HEK293 (cell line): Measurements from ENCODE around the gene PHKG2.

Experiments used
- CTCF ChIA-PET: fragments of 350-600 bp; formaldehyde crosslinking; extraction: SDS; loops from one replicate; lab custom pipeline; 2021; ENCODE audit warnings: antibody characterized with exemption; lab: Yijun Ruan, JAX
- POLR2A ChIA-PET: fragments of 300-600 bp; formaldehyde crosslinking; extraction: SDS; loops from one replicate; lab custom pipeline; 2020; ENCODE audit warnings: antibody characterized with exemption, inconsistent platforms; lab: Yijun Ruan, JAX
- H3K27ac ChIP-seq: fragments of 200-500 bp; sonication (Bioruptor generic); 2 replicates; pipeline ENCODE4 v1.5.1; 2014; ENCODE audit warnings: low read depth, low read length, control low read depth, inconsistent platforms; ENCODE audit errors: extremely low read depth
- H3K36me3 ChIP-seq, 2 experiments: fragments of 200-500 bp in 1 of 2; sonication (Bioruptor generic) in 1 of 2; 1 replicate in 1 of 2; 2 replicates in 1 of 2; pipeline ENCODE4 v1.5.1; 2014 to 2017; ENCODE audit warnings: inconsistent platforms in 2 of 2, low read length in 2 of 2; ENCODE audit not compliant: control insufficient read depth in 2 of 2, insufficient read depth in 1 of 2
- H3K4me1 ChIP-seq: fragments of 200-500 bp; sonication (Bioruptor generic); 2 replicates; pipeline ENCODE4 v1.5.1; 2014; ENCODE audit warnings: mild to moderate bottlenecking, low read length, inconsistent platforms; ENCODE audit not compliant: control insufficient read depth, insufficient read depth
- H3K4me3 ChIP-seq: 2 replicates; pipeline ENCODE4 v1.5.1; 2011; ENCODE audit warnings: low read depth, mild to moderate bottlenecking, control low read depth, low read length, moderate library complexity
- H3K9me3 ChIP-seq: fragments of 200-500 bp; sonication (Bioruptor generic); 2 replicates; pipeline ENCODE4 v1.5.1; 2014; ENCODE audit warnings: low read depth, low read length, inconsistent platforms; ENCODE audit not compliant: control insufficient read depth, insufficient read depth
- KLF7 ChIP-seq: fragments of 450-650 bp; formaldehyde crosslinking; IDR thresholded peaks from 2 replicates; pipeline ENCODE4 v1.5.1; 2016; ENCODE audit warnings: missing biosample characterization, missing genetic modification characterization, borderline replicate concordance
- KLF8 ChIP-seq: fragments of 450-650 bp; formaldehyde crosslinking; IDR thresholded peaks from 2 replicates; pipeline ENCODE4 v1.5.1; 2016; ENCODE audit warnings: missing biosample characterization, missing genetic modification characterization
- PRDM1 ChIP-seq: fragments of 450-650 bp; formaldehyde crosslinking; IDR thresholded peaks from 2 replicates; pipeline ENCODE4; 2016; ENCODE audit warnings: missing biosample characterization, missing genetic modification characterization
- PRDM4 ChIP-seq: fragments of 450-650 bp; formaldehyde crosslinking; IDR thresholded peaks from 2 replicates; pipeline ENCODE4 v1.5.1; 2017; ENCODE audit warnings: missing biosample characterization, missing genetic modification characterization
- SP7 ChIP-seq: fragments of 450-650 bp; formaldehyde crosslinking; IDR thresholded peaks from 2 replicates; pipeline ENCODE4 v1.5.1; 2016; ENCODE audit warnings: missing biosample characterization, missing genetic modification characterization
- YY2 ChIP-seq: fragments of 450-650 bp; formaldehyde crosslinking; IDR thresholded peaks from 2 replicates; pipeline ENCODE4 v1.5.1; 2016; ENCODE audit warnings: missing biosample characterization, missing genetic modification characterization
- ZBTB17 ChIP-seq: fragments of 450-650 bp; formaldehyde crosslinking; IDR thresholded peaks from 2 replicates; pipeline ENCODE4 v1.5.1; 2016; ENCODE audit warnings: missing biosample characterization, missing genetic modification characterization
- ZBTB44 ChIP-seq: fragments of 450-650 bp; IDR thresholded peaks from 2 replicates; pipeline ENCODE4 v1.5.1; 2018; ENCODE audit warnings: missing biosample characterization, mild to moderate bottlenecking, missing genetic modification characterization
- ZFHX2 ChIP-seq: fragments of 450-650 bp; formaldehyde crosslinking; conservative IDR thresholded peaks from 2 replicates; pipeline ENCODE4 v1.5.1; 2016; ENCODE audit warnings: missing biosample characterization, missing genetic modification characterization
- ZIC2 ChIP-seq: fragments of 450-650 bp; formaldehyde crosslinking; IDR thresholded peaks from 2 replicates; pipeline ENCODE4 v1.5.1; 2016; ENCODE audit warnings: missing biosample characterization, missing genetic modification characterization
- ZNF10 ChIP-seq: fragments of 450-650 bp; formaldehyde crosslinking; IDR thresholded peaks from 2 replicates; pipeline ENCODE4 v1.5.1; 2017; ENCODE audit warnings: missing biosample characterization, missing genetic modification characterization
- ZNF121 ChIP-seq: fragments of 450-650 bp; formaldehyde crosslinking; IDR thresholded peaks from 2 replicates; pipeline ENCODE4 v1.5.1; 2016; ENCODE audit warnings: missing biosample characterization, missing genetic modification characterization
- ZNF140 ChIP-seq: fragments of 450-650 bp; formaldehyde crosslinking; IDR thresholded peaks from 2 replicates; pipeline ENCODE4 v1.5.1; 2016; ENCODE audit warnings: missing biosample characterization, missing genetic modification characterization
- ZNF26 ChIP-seq: fragments of 450-650 bp; formaldehyde crosslinking; IDR thresholded peaks from 2 replicates; pipeline ENCODE4 v1.5.1; 2016; ENCODE audit warnings: missing biosample characterization, missing genetic modification characterization
- ZNF341 ChIP-seq: fragments of 450-650 bp; formaldehyde crosslinking; IDR thresholded peaks from 2 replicates; pipeline ENCODE4; 2016; ENCODE audit warnings: low read depth, missing biosample characterization, missing genetic modification characterization
- ZNF366 ChIP-seq: fragments of 450-650 bp; formaldehyde crosslinking; conservative IDR thresholded peaks from 2 replicates; pipeline ENCODE4 v1.5.1; 2016; ENCODE audit warnings: missing biosample characterization, missing genetic modification characterization
- ZNF426 ChIP-seq: fragments of 450-650 bp; formaldehyde crosslinking; IDR thresholded peaks from 2 replicates; pipeline ENCODE4 v1.5.1; 2017; ENCODE audit warnings: missing biosample characterization, missing genetic modification characterization, mild to moderate bottlenecking, inconsistent platforms, moderate library complexity
- ZNF549 ChIP-seq: fragments of 450-650 bp; IDR thresholded peaks from 2 replicates; pipeline ENCODE4 v1.5.1; 2018; ENCODE audit warnings: missing biosample characterization, missing genetic modification characterization, mild to moderate bottlenecking, inconsistent platforms, moderate library complexity
- ZNF623 ChIP-seq: fragments of 450-650 bp; formaldehyde crosslinking; IDR thresholded peaks from 2 replicates; pipeline ENCODE4 v1.5.1; 2016; ENCODE audit warnings: missing biosample characterization, missing genetic modification characterization
- ZNF629 ChIP-seq: fragments of 450-650 bp; formaldehyde crosslinking; IDR thresholded peaks from 2 replicates; pipeline ENCODE4 v1.5.1; 2017; ENCODE audit warnings: missing biosample characterization, missing genetic modification characterization
- ZNF660 ChIP-seq: fragments of 450-650 bp; IDR thresholded peaks from 2 replicates; pipeline ENCODE4 v1.5.1; 2018; ENCODE audit warnings: missing biosample characterization, mild to moderate bottlenecking, missing genetic modification characterization
- ZNF677 ChIP-seq: fragments of 450-650 bp; IDR thresholded peaks from 2 replicates; pipeline ENCODE4 v1.5.0; 2018; ENCODE audit warnings: missing biosample characterization, mild to moderate bottlenecking, missing genetic modification characterization, moderate library complexity
- ZNF692 ChIP-seq: fragments of 450-650 bp; formaldehyde crosslinking; IDR thresholded peaks from 2 replicates; pipeline ENCODE4 v1.5.1; 2016; ENCODE audit warnings: missing biosample characterization, missing genetic modification characterization
- ZNF704 ChIP-seq: fragments of 450-650 bp; formaldehyde crosslinking; IDR thresholded peaks from 2 replicates; pipeline ENCODE4 v1.5.1; 2016; ENCODE audit warnings: missing biosample characterization, missing genetic modification characterization
- ZNF76 ChIP-seq: fragments of 450-650 bp; formaldehyde crosslinking; IDR thresholded peaks from 2 replicates; pipeline ENCODE4; 2016; ENCODE audit warnings: low read depth, missing biosample characterization, missing genetic modification characterization, borderline replicate concordance
- ZNF768 ChIP-seq: fragments of 450-650 bp; formaldehyde crosslinking; IDR thresholded peaks from 2 replicates; pipeline ENCODE4 v1.5.1; 2018; ENCODE audit warnings: missing biosample characterization, mild to moderate bottlenecking, missing genetic modification characterization
- ZSCAN30 ChIP-seq: fragments of 450-650 bp; IDR thresholded peaks from 2 replicates; pipeline ENCODE4 v1.5.1; 2018; ENCODE audit warnings: missing biosample characterization, mild to moderate bottlenecking, missing genetic modification characterization, moderate library complexity

Gene PHKG2

GRCh38 chr16:30761427-30761927 is 13.3 kb downstream of the PHKG2 start (continued):
- TF ChIP-seq ZNF341 (tag by site-specific recombination) (peak; percentile 86), ZNF677 (no peak), ZNF623 (tag by site-specific recombination) (no peak; the same call in 1 of the 2 replicates), ZNF549 (tag by site-specific recombination) (no peak; the same call in 1 of the 2 replicates), ZNF426 (tag by site-specific recombination) (no peak), ZNF121 (tag by site-specific recombination) (no peak), ZNF10 (tag by site-specific recombination) (0 out of 2 replicates have a peak, but pooled peaks have one; percentile 9), KLF7 (tag by site-specific recombination) (no peak; the same call in 1 of the 2 replicates), ZBTB17 (tag by site-specific recombination) (peak; percentile 100), ZNF768 (tag by site-specific recombination) (no peak), ZNF660 (0 out of 2 replicates have a peak, but pooled peaks have one; percentile 39), PRDM1 (tag by site-specific recombination) (no peak), ZBTB44 (tag by site-specific recombination) (no peak)

- Histone ChIP-seq H3K27ac (peak within 1 kb of the TSS; percentile 83), H3K4me3 (peak within 1 kb of the TSS; percentile 95), H3K9me3 (no peaks in the 10 kb centered on the region), H3K4me1 (peaks cover 4% of the 10 kb centered on the region; the same call in 1 of the 2 replicates), H3K36me3 (peaks cover 7 to 77% of the 10 kb centered on the region in 2 experiments; a peak in 2 of 3 replicates)
- POLR2A ChIA-PET, result interaction anchor here (1.0 to 4.8 kb wide), 3 partner anchors 13 to 14 kb away, joined by 9 to 23 read pairs (median 21); partner anchors contain the start of gene PHKG2
- CTCF ChIA-PET, result interaction anchor here (0.9 kb wide), 1 partner anchor 138 kb away, joined by 3 read pairs; no protein-coding TSS in a partner anchor
- TF ChIP-seq ZNF704 (tag by site-specific recombination), result no peak
- TF ChIP-seq SP7 (tag by site-specific recombination), result peak; percentile 10
- peak; percentile 93 for TF ChIP-seq YY2 (tag by site-specific recombination)
- no peak for TF ChIP-seq ZNF26 (tag by site-specific recombination)
- TF ChIP-seq ZSCAN30 (tag by site-specific recombination), result 0 out of 2 replicates have a peak, but pooled peaks have one; percentile 20
- TF ChIP-seq KLF8 (tag by site-specific recombination), result peak; percentile 29; the same call in 1 of the 2 replicates
- no peak for TF ChIP-seq ZNF140 (tag by site-specific recombination)
- TF ChIP-seq ZNF366 (tag by site-specific recombination), result 0 out of 2 replicates have a peak, but pooled peaks have one; percentile 23
- peak; percentile 99 for TF ChIP-seq ZBTB17 (tag by site-specific recombination)
- peak; percentile 95 for TF ChIP-seq ZNF629 (tag by site-specific recombination)
- peak; percentile 58 for TF ChIP-seq ZNF692 (tag by site-specific recombination)
- 0 out of 2 replicates have a peak, but pooled peaks have one; percentile 19 for TF ChIP-seq PRDM4
- peak; percentile 53; the same call in 1 of the 2 replicates for TF ChIP-seq ZFHX2 (tag by site-specific recombination)
- no peak for TF ChIP-seq ZNF660
- TF ChIP-seq ZNF76 (tag by site-specific recombination), result peak; percentile 33; the same call in 1 of the 2 replicates
- TF ChIP-seq ZIC2, result peak; percentile 51
Measured at GRCh38 chr16:30761928-30762902, 14.0 kb downstream of the PHKG2 start, which contains the start of the genes CFAP119 and RNF40. CFAP119 (minus strand) TSS chr16:30762062; CDS start chr16:30761748, 314 bp downstream. RNF40 (plus strand) TSS chr16:30762322; CDS start chr16:30762546, 224 bp downstream.
